ENCODE results near the gene SEBOX. TPM values are rescaled to one million over a fixed set of nuclear protein-coding genes. Genes with fewer than 3 reads are reported as not detected.

Gene SEBOX
- total RNA-seq, 4 donors from 2014 or later = not detected

DNA sequence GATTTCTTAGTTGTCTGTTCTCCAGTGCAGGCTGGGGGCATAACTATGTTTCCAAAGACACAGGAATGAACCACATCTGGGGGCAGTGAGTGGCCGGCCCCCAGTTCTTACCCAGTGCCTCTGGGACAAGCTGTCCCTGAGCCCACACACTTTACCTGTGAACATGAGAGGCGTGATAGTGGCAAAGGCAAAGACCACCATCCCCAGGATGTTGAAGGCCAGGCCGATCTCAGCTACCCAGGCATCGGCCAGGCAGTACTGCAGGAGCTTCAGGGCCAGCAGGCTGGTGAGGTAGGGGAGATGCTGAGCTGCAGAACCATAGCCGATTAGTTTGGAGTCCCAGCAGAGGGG, 39.4 kb upstream of the SEBOX start:
- no peak for ATAC-seq
- no peaks in the 10 kb centered on the region for H3K9me3 ChIP-seq
- WGBS, 2 donors (ENCODE audit: low coverage in 1 of 2) = 90% methylated on average over 2 of the region's 5 CpGs; no CpG with 5 or more reads in 1 of the 2 donors

DNA sequence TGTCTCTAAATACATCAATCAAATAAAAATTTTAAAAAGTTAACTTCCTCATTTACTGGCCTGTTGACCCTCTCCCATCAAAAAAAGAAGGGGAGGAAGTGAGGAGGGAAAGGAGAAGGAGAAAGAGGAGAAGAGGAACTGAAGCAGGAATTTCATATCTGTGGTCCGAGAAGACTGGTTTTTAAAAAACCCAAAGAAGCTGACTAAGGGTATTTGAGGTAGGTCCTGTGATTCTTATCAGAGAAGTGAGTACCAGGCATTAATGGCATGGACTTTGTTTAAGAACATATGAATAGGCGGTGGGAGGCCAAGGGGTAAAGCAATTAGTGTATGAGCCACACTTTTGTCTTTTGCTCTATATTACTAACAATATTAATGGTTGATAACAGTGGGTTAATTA, 39.0 kb upstream of the SEBOX start:
- Histone ChIP-seq H3K9me3 (no peaks in the 10 kb centered on the region), H3K27ac (peak overlapping the region in 2 of 4 donors; percentile 9 to 38), H3K4me3 (no peak overlapping the region), H3K4me1 (peaks cover 3 to 24% (median 8%) of the 10 kb centered on the region in 3 donors), H3K27me3 (no peaks in the 10 kb centered on the region), H3K36me3 (peaks cover 0 to 42% of the 10 kb centered on the region in 2 donors)
- TF ChIP-seq EP300 (IDR thresholded peaks at IDR 0.05) (no peak), POLR2A (IDR thresholded peaks at IDR 0.05) (no peak), POLR2AphosphoS5 (IDR thresholded peaks at IDR 0.05) (no peak)
- TF ChIP-seq, protein P1, sequence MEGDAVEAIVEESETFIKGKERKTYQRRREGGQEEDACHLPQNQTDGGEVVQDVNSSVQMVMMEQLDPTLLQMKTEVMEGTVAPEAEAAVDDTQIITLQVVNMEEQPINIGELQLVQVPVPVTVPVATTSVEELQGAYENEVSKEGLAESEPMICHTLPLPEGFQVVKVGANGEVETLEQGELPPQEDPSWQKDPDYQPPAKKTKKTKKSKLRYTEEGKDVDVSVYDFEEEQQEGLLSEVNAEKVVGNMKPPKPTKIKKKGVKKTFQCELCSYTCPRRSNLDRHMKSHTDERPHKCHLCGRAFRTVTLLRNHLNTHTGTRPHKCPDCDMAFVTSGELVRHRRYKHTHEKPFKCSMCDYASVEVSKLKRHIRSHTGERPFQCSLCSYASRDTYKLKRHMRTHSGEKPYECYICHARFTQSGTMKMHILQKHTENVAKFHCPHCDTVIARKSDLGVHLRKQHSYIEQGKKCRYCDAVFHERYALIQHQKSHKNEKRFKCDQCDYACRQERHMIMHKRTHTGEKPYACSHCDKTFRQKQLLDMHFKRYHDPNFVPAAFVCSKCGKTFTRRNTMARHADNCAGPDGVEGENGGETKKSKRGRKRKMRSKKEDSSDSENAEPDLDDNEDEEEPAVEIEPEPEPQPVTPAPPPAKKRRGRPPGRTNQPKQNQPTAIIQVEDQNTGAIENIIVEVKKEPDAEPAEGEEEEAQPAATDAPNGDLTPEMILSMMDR (IDR thresholded peaks at IDR 0.05) = no peak
- ATAC-seq = no peak
- 71 to 86% methylated on average over 2 of the region's 2 CpGs for WGBS, 2 donors (ENCODE audit: low coverage in 1 of 2)

More for the DNA sequence above, 39.4 kb upstream of the SEBOX start:
- peak overlapping the region in 1 of 2 donors; percentile 89 for H3K4me3 ChIP-seq
- H3K4me1 ChIP-seq = peaks cover 3 to 24% (median 8%) of the 10 kb centered on the region in 3 donors
- H3K27ac ChIP-seq = peak overlapping the region in 2 of 4 donors; percentile 9 to 38
- H3K36me3 ChIP-seq = peaks cover 0 to 38% of the 10 kb centered on the region in 2 donors
- no peaks in the 10 kb centered on the region for H3K27me3 ChIP-seq
- TF ChIP-seq, protein P1 (IDR thresholded peaks at IDR 0.05) = no peak
- TF ChIP-seq EP300 (IDR thresholded peaks at IDR 0.05) (no peak), POLR2AphosphoS5 (IDR thresholded peaks at IDR 0.05) (no peak), POLR2A (IDR thresholded peaks at IDR 0.05) (no peak)

DNA sequence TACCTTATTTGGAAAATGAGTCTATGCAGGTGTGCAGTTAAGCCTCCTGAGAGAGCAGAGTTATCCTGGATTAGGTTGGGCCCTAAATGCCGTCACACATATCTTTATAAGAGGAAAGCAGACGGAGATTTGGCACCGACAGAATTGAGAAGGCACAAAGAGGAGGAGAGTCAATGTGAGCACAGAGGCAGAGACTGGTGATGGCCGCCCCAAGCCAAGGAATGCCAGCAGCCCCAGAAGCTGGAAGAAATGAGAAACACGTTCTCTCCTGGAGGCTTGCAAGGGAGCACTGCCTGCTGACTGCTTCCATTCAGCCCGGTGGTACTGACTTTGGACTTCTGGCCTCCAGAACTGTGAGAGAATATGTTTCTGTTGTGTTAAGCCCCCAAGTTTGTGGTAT, 37.8 kb upstream of the SEBOX start:
- Histone ChIP-seq H3K36me3 (peaks cover 0 to 54% of the 10 kb centered on the region in 2 donors), H3K27me3 (no peaks in the 10 kb centered on the region), H3K4me1 (peaks cover 3 to 24% (median 8%) of the 10 kb centered on the region in 3 donors), H3K27ac (no peak overlapping the region), H3K9me3 (no peaks in the 10 kb centered on the region), H3K4me3 (no peak overlapping the region)
- no peak for ATAC-seq
- TF ChIP-seq POLR2AphosphoS5 (IDR thresholded peaks at IDR 0.05) = no peak
- 91% methylated on average over 6 of the region's 6 CpGs; no CpG with 5 or more reads in 1 of the 2 donors for WGBS, 2 donors (ENCODE audit: low coverage in 1 of 2)

DNA sequence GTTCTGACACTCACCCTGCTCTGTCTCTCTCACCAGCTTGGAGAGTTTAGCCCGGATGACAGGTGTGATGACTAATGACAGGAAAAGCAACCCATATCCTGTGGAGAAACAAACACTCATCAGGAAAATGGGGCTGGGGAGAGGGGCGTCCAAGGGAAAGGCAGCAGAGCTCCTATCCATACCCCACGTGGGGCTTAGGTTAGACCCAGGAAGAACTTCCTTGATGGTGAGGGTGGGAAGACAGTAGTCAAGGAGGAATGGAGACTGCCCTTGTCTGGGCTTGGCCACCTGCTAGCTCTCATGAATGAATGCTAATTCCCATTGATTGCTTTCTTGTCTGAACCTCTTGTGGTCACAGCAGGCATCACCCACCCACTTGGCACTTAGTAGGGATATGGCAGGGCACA, 37.2 kb upstream of the SEBOX start:
- H3K27me3 ChIP-seq = no peaks in the 10 kb centered on the region
- 0% methylated on average over 1 of the region's 3 CpGs for WGBS, 2 donors (ENCODE audit: low coverage in 1 of 2)
- H3K27ac ChIP-seq = no peak overlapping the region
- no peak for ATAC-seq
- H3K9me3 ChIP-seq = no peaks in the 10 kb centered on the region
- peaks cover 0 to 60% of the 10 kb centered on the region in 2 donors for H3K36me3 ChIP-seq
- TF ChIP-seq POLR2AphosphoS5 (IDR thresholded peaks at IDR 0.05) = no peak
- TF ChIP-seq, protein P1 (IDR thresholded peaks at IDR 0.05) = no peak
- no peak for TF ChIP-seq POLR2A (IDR thresholded peaks at IDR 0.05)
- TF ChIP-seq EP300 (IDR thresholded peaks at IDR 0.05) = no peak
- no peak overlapping the region for H3K4me3 ChIP-seq
- peaks cover 3 to 24% (median 8%) of the 10 kb centered on the region in 3 donors for H3K4me1 ChIP-seq

DNA sequence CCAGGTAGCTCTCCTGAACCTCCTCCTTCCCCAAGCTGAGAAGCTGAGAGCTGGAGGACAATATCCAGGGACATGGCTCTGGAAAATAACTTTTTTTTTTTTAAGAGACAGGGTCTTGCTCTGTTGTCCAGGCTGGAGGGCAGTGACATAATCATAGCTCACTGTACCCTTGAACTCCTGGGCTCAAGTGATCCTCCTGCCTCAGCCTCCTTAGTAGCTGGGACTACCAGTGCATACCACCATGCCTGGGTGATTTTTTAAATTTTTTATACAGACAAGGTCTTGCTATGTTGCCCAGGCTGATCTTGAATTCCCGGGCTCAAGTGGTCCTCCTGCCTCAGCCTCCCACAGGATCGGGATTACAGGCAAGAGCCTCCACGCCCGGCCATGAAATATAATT, 34.8 kb upstream of the SEBOX start:
- TF ChIP-seq POLR2AphosphoS5 (IDR thresholded peaks at IDR 0.05) (no peak), EP300 (IDR thresholded peaks at IDR 0.05) (no peak), POLR2A (IDR thresholded peaks at IDR 0.05) (no peak)
- TF ChIP-seq, protein P1 (IDR thresholded peaks at IDR 0.05) = no peak
- Histone ChIP-seq H3K27ac (no peak overlapping the region), H3K36me3 (peaks cover 0 to 84% of the 10 kb centered on the region in 2 donors), H3K9me3 (no peaks in the 10 kb centered on the region), H3K4me3 (no peak overlapping the region), H3K27me3 (no peaks in the 10 kb centered on the region), H3K4me1 (peaks cover 0 to 6% (median 0%) of the 10 kb centered on the region in 3 donors)
- 100% methylated on average over 1 of the region's 4 CpGs; no CpG with 5 or more reads in 1 of the 2 donors for WGBS, 2 donors (ENCODE audit: low coverage in 1 of 2)
- ATAC-seq = no peak

Data from gastroesophageal sphincter (tissue), 4 donors.